Smooth muscle cell (in vitro differentiated cells): ENCODE measurements around the gene CNTFR. TPM values are rescaled to one million over a fixed set of nuclear protein-coding genes. Genes with fewer than 3 reads are reported as not detected.

Experiments
- DNase-seq: peaks from one replicate; lab custom pipeline; 2025; ENCODE audit not compliant: unreplicated experiment; lab: John Stamatoyannopoulos, UW
- H2AFZ ChIP-seq: fragments of 200-600 bp; sonication (generic); 2 replicates; pipeline ENCODE4 v1.6.0; 2016; ENCODE audit warnings: antibody characterized with exemption, low read depth, mild to moderate bottlenecking
- H3F3A ChIP-seq: fragments of 200-600 bp; sonication (generic); 2 replicates; pipeline ENCODE4 v1.6.0; 2017; ENCODE audit warnings: antibody characterized with exemption, low read depth
- H3K27ac ChIP-seq: fragments of 200-600 bp; sonication (generic); 2 replicates; pipeline ENCODE4 v1.5.1; 2016; ENCODE audit warnings: low read depth, mild to moderate bottlenecking
- H3K27me3 ChIP-seq: fragments of 200-600 bp; sonication (generic); 2 replicates; pipeline ENCODE4 v1.6.1; 2016; ENCODE audit warnings: low read depth, mild to moderate bottlenecking
- H3K36me3 ChIP-seq: fragments of 200-600 bp; sonication (generic); 2 replicates; pipeline ENCODE4 v1.5.1; 2016; ENCODE audit warnings: low read depth
- H3K4me1 ChIP-seq: fragments of 200-600 bp; sonication (generic); 2 replicates; pipeline ENCODE4 v1.5.1; 2016; ENCODE audit warnings: low read depth
- H3K4me2 ChIP-seq: fragments of 200-600 bp; sonication (generic); 2 replicates; pipeline ENCODE4 v1.6.0; 2016; ENCODE audit warnings: mild to moderate bottlenecking
- H3K4me3 ChIP-seq: fragments of 200-600 bp; sonication (generic); 2 replicates; pipeline ENCODE4 v1.5.1; 2016; ENCODE audit warnings: mild to moderate bottlenecking
- H3K79me2 ChIP-seq: fragments of 200-600 bp; sonication (generic); 2 replicates; pipeline ENCODE4 v1.6.0; 2016; ENCODE audit warnings: low read depth, mild to moderate bottlenecking
- H3K9ac ChIP-seq: fragments of 200-600 bp; sonication (generic); 2 replicates; pipeline ENCODE4 v1.6.0; 2016; ENCODE audit warnings: low read depth
- H3K9me3 ChIP-seq: fragments of 200-600 bp; sonication (generic); replicated peaks from 2 replicates; pipeline ENCODE4 v1.5.1; 2016; ENCODE audit warnings: low read depth
- H4K20me1 ChIP-seq: fragments of 200-600 bp; sonication (generic); 2 replicates; pipeline ENCODE4 v1.6.0; 2016; ENCODE audit warnings: low read depth
- CTCF ChIP-seq: fragments of 200-600 bp; sonication (generic); IDR thresholded peaks from 2 replicates; pipeline ENCODE4 v1.5.1; 2017; ENCODE audit warnings: borderline replicate concordance, mild to moderate bottlenecking, antibody characterized with exemption; ENCODE audit not compliant: insufficient read depth, poor library complexity, severe bottlenecking
- WGBS: methylation state at CpG from one replicate; pipeline ENCODE4 v1.1.7; 2016; ENCODE audit warnings: low lambda C conversion rate; 5-methylcytosine and 5-hydroxymethylcytosine counted together
- polyA plus RNA-seq: library from polyadenylated mRNA; unstranded; fragments of >200 nt; fragmentation: Nextera tagmentation; extraction: Ambion mirVana; gene quantifications from 2 replicates; pipeline ENCODE4 v1.2.1, GENCODE V29; 2016
- total RNA-seq: library from RNA; depleted of rRNA; stranded (reverse); fragments of >200 nt; gene quantifications from 2 replicates; pipeline ENCODE4 v1.2.3, GENCODE V29; 2014

The CNTFR gene
- total and polyA plus RNA-seq, 2 experiments from 2014 or later, result 4.3 to 16.4 TPM

- Histone ChIP-seq H3K79me2 (no peaks in the 10 kb centered on the region), H3F3A (no peaks in the 10 kb centered on the region), H3K4me3 (no peak overlapping the region), H3K4me1 (no peaks in the 10 kb centered on the region), H3K4me2 (no peak overlapping the region), H3K27ac (no peak overlapping the region), H2AFZ (no peak overlapping the region), H4K20me1 (no peaks in the 10 kb centered on the region), H3K9me3 (no peaks in the 10 kb centered on the region), H3K9ac (no peak overlapping the region), H3K36me3 (no peaks in the 10 kb centered on the region), H3K27me3 (peaks cover 8% of the 10 kb centered on the region)
- TF ChIP-seq CTCF, result no peak
- 83% methylated on average over 2 of the region's 2 CpGs for WGBS
- no peak for DNase-seq
Observed at GRCh38 chr9:34519321-34520020, 70.1 kb downstream of the CNTFR start.

DNA sequence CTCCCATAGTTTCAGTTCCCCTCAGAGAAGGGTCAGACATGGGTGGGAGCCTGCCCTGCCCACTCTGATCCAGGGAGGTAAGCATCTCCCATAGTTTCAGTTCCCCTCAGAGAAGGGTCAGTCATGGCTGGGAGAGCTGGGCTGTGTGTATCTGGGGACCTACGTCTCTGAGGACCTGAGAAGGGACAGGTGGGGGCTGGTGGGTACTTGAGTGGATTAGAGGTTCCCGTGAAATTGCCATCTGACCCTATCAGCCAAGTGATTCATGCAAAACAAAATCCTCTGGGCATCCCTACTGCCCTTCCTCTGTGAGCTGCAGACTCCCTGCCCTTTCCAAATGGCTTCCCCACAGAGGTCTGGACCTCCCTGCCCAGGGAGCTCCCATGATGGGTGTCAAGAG lies 70.6 kb downstream of the CNTFR start:
- Histone ChIP-seq H3K4me1 (peaks cover 4% of the 10 kb centered on the region), H3K4me3 (no peak overlapping the region), H2AFZ (no peak overlapping the region), H3K27ac (no peak overlapping the region), H3K4me2 (no peak overlapping the region), H4K20me1 (no peaks in the 10 kb centered on the region), H3K36me3 (no peaks in the 10 kb centered on the region), H3K9me3 (no peaks in the 10 kb centered on the region), H3K79me2 (no peaks in the 10 kb centered on the region), H3F3A (no peaks in the 10 kb centered on the region), H3K9ac (no peak overlapping the region), H3K27me3 (peaks cover 8% of the 10 kb centered on the region)
- WGBS, result 97% methylated on average over 2 of the region's 2 CpGs
- TF ChIP-seq CTCF, result no peak
- DNase-seq, result no peak

GRCh38 chr9:34518110-34518616 lies 71.4 kb downstream of the CNTFR start:
- Histone ChIP-seq H3K27ac (no peak overlapping the region), H3K4me3 (no peak overlapping the region), H2AFZ (no peak overlapping the region), H3K9ac (no peak overlapping the region), H3F3A (no peaks in the 10 kb centered on the region), H3K9me3 (no peaks in the 10 kb centered on the region), H3K4me1 (peaks cover 11% of the 10 kb centered on the region), H3K36me3 (no peaks in the 10 kb centered on the region), H3K4me2 (no peak overlapping the region), H4K20me1 (no peaks in the 10 kb centered on the region), H3K27me3 (peaks cover 8% of the 10 kb centered on the region), H3K79me2 (no peaks in the 10 kb centered on the region)
- no peak for DNase-seq
- no peak for TF ChIP-seq CTCF
- WGBS, result 84% methylated on average over 6 of the region's 6 CpGs

DNA sequence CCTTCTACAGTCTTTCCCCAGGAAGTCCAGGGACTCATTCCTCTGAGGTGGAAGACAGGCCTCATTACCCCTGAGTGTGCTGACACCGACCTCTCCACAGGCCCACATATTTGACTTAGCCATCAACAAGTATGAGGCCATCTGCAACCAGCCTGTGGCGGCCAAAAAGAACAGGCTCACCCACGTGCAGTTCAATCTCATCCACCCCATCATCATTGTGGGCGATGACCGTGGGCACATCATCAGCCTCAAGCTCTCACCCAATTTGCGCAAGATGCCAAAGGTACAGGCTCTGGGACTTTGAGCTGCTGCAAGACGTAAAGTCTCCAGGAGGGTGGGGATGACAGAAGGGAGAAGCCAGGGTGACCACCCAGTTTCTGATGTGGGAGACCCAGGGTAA lies 72.3 kb downstream of the CNTFR start:
- 85% methylated on average over 7 of the region's 7 CpGs for WGBS
- Histone ChIP-seq H2AFZ (no peak overlapping the region), H3K4me1 (peaks cover 16% of the 10 kb centered on the region), H3K9ac (no peak overlapping the region), H3K27me3 (peaks cover 5% of the 10 kb centered on the region), H3K4me3 (no peak overlapping the region), H3K9me3 (no peaks in the 10 kb centered on the region), H3F3A (no peaks in the 10 kb centered on the region), H3K27ac (no peak overlapping the region), H3K79me2 (no peaks in the 10 kb centered on the region), H3K4me2 (no peak overlapping the region), H3K36me3 (no peaks in the 10 kb centered on the region), H4K20me1 (no peaks in the 10 kb centered on the region)
- TF ChIP-seq CTCF, result no peak
- DNase-seq, result no peak
